Tibial nerve (tissue), 4 donors: Measurements from ENCODE around the gene POU1F1. TPM values are rescaled to one million over a fixed set of nuclear protein-coding genes. Genes with fewer than 3 reads are reported as not detected.

ENCODE experiments used
- DNase-seq, 2 donors: peaks; one replicate each; pipeline ENCODE4 v3.0.0-alpha.2; 2019; ENCODE audit warnings: low spot score in 2 of 2
- H3K27ac ChIP-seq, 4 donors: fragments of 200-600 bp; sonication (generic) in 3 of 4; one replicate each; pipeline ENCODE4 v1.5.1; 2017 to 2019; ENCODE audit warnings: mild to moderate bottlenecking in 1 of 4
- H3K27me3 ChIP-seq, 2 donors: fragments of 200-600 bp; sonication (generic) in 1 of 2; one replicate each; pipeline versions ENCODE4 v1.5.1 to v1.6.0; 2017 to 2019
- H3K36me3 ChIP-seq, 3 donors: fragments of 200-600 bp; sonication (generic); one replicate each; pipeline ENCODE4 v1.5.1; 2018 to 2019
- H3K4me1 ChIP-seq, 4 donors: fragments of 200-600 bp; sonication (generic) in 3 of 4; one replicate each; pipeline ENCODE4 v1.5.1; 2017 to 2019
- H3K4me3 ChIP-seq, 4 donors: fragments of 200-600 bp; sonication (generic) in 3 of 4; one replicate each; pipeline ENCODE4 v1.5.1; 2017 to 2019; ENCODE audit warnings: mild to moderate bottlenecking in 1 of 4, moderate library complexity in 1 of 4
- H3K9me3 ChIP-seq, 4 donors: fragments of 200-600 bp; sonication (generic) in 3 of 4; one replicate each; pipeline ENCODE4 v1.5.1; 2017 to 2019
- EP300 ChIP-seq, 2 donors: sonication (generic); formaldehyde crosslinking; IDR thresholded peaks; one replicate each; pipeline ENCODE4 v1.6.1; 2017; ENCODE audit warnings: antibody characterized with exemption in 2 of 2, mild to moderate bottlenecking in 1 of 2
- POLR2A ChIP-seq, 2 donors: fragments of 450-650 bp; IDR thresholded peaks; one replicate each; pipeline ENCODE4 v1.6.1; 2017; ENCODE audit warnings: antibody characterized with exemption in 2 of 2, mild to moderate bottlenecking in 2 of 2, moderate library complexity in 2 of 2
- WGBS, 2 donors: methylation state at CpG; one replicate each; pipeline ENCODE4 v1.1.5; 2018; 5-methylcytosine and 5-hydroxymethylcytosine counted together
- small RNA-seq: library from RNA; depleted of rRNA; stranded (forward); fragments of <200 nt; gene quantifications from one replicate; pipeline ENCODE3, GENCODE V24; 2016
- total RNA-seq, 4 donors: library from RNA; depleted of rRNA; stranded (reverse); fragments of >200 nt; gene quantifications; one replicate each; pipeline ENCODE4 v1.1.0, GENCODE V29; 2016
- TF ChIP-seq, protein P1 (sequence below), 5 experiments: fragments of 200-600 bp in 3 of 5; fragments of 450-650 bp in 2 of 5; sonication (generic) in 3 of 5; IDR thresholded peaks; one replicate each; pipeline ENCODE4 v1.5.1; 2016 to 2019; ENCODE audit warnings: antibody characterized with exemption in 5 of 5, mild to moderate bottlenecking in 3 of 5, moderate library complexity in 2 of 5

POU1F1 gene
- total RNA-seq, 4 donors from 2014 or later, result not detected

DNA sequence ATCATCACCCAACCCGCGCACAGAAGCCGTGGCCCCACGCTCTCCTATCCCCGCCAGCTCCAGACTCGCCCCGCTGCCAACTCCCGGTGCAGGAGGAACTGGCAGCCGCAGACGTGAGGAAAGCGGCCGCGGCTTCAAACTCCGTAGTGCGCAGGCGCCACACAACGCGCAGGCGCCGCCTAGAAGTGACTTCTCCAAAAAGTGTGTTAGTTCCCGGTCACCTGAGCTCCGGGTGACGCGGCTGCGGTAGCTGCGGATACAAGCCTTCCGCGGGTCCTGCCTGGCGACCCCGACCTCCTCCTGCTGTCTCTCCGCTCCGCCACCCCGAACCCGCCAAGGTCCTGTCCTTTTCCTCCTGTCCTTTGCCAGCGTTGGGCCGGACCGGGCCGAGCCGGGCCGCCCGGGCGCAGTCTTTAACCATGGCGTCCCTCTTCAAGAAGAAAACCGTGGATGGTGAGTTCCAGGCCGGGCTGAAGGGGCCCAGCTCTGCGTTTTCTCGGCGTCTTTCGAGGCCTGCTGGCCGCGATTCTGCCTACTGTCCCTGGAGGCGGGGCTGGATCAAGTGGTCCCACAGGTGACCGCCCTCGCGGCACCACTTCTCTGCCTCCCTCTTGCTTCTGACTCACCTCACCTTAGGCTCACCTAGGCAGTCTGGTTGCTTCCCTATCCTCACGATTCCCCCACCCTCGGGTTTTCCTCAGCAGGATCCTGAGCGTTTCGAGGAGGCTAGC lies 49.1 kb downstream of the POU1F1 start, which contains the start of gene CHMP2B:
Gene CHMP2B, plus strand, starts transcription at position 206 of the 731 bp plus-strand sequence. Its CDS starts 214 bp downstream, at position 420.
- Histone ChIP-seq H3K4me1 (peaks cover 0 to 44% (median 18%) of the 10 kb centered on the region in 4 donors), H3K27me3 (no peaks in the 10 kb centered on the region), H3K9me3 (no peaks in the 10 kb centered on the region), H3K36me3 (no peaks in the 10 kb centered on the region), H3K4me3 (peak within 1 kb of the TSS; percentile 67 to 100 (median 81)), H3K27ac (peak within 1 kb of the TSS; percentile 88 to 96 (median 92))
- TF ChIP-seq EP300 (IDR thresholded peaks at IDR 0.05), result peak; percentile 73 to 97
- TF ChIP-seq, protein P1, sequence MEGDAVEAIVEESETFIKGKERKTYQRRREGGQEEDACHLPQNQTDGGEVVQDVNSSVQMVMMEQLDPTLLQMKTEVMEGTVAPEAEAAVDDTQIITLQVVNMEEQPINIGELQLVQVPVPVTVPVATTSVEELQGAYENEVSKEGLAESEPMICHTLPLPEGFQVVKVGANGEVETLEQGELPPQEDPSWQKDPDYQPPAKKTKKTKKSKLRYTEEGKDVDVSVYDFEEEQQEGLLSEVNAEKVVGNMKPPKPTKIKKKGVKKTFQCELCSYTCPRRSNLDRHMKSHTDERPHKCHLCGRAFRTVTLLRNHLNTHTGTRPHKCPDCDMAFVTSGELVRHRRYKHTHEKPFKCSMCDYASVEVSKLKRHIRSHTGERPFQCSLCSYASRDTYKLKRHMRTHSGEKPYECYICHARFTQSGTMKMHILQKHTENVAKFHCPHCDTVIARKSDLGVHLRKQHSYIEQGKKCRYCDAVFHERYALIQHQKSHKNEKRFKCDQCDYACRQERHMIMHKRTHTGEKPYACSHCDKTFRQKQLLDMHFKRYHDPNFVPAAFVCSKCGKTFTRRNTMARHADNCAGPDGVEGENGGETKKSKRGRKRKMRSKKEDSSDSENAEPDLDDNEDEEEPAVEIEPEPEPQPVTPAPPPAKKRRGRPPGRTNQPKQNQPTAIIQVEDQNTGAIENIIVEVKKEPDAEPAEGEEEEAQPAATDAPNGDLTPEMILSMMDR (IDR thresholded peaks at IDR 0.05), result peak in 1 of 5 experiments; percentile 36
- peak; percentile 88 to 92 for TF ChIP-seq POLR2A (IDR thresholded peaks at IDR 0.05)
- 1% methylated on average over 45 to 54 of the region's 59 CpGs for WGBS, 2 donors
- peak; percentile 83 to 88 for DNase-seq

DNA sequence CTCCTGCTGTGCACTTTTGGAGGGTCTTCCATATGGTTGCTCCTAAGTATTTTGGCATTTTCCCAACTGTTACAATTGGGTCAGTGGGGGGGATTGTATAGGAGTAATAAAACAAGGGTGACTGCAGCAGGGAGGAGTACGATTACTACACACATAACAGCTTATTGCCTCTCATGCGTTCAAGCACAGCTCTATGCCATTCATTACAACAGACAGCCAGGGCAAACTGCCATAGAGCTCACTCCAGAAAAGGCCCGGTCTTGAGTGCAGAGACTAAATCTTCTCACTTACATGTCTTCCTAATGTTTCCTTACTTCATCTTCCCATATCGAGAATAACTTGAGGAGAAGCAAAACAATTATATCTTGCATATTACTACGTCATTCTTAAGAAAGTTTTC lies 50.7 kb downstream of the POU1F1 start:
- Histone ChIP-seq H3K27me3 (no peaks in the 10 kb centered on the region), H3K4me3 (no peak overlapping the region), H3K9me3 (no peaks in the 10 kb centered on the region), H3K4me1 (peaks cover 0 to 29% (median 18%) of the 10 kb centered on the region in 4 donors), H3K36me3 (no peaks in the 10 kb centered on the region), H3K27ac (no peak overlapping the region)
- 41 to 51% methylated on average over 5 of the region's 5 CpGs for WGBS, 2 donors
- peak in 1 of 2 donors; percentile 9 for DNase-seq
- TF ChIP-seq POLR2A (IDR thresholded peaks at IDR 0.05), result no peak
- TF ChIP-seq EP300 (IDR thresholded peaks at IDR 0.05), result no peak
- TF ChIP-seq, protein P1 (IDR thresholded peaks at IDR 0.05), result no peak

DNA sequence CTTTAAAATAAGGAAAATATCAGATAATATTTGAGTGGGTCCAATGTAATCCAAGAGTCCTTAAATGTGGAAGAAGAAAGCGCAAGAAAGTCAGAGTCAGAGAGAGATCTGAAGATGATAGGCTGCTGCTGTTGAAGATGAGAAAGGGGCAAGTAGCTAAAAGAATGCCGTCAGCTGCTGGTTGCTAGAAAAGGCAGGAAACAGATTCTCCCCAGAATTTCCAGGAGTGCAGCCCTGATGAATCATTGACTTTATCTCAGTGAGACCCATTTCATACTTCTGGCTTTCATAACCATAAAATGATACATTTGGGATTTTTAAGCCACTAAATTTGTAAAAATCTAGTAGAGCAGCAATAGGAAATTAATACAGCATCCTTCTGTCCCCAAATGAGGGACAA lies 56.8 kb downstream of the POU1F1 start:
- Histone ChIP-seq H3K4me3 (no peak overlapping the region), H3K27me3 (no peaks in the 10 kb centered on the region), H3K4me1 (no peaks in the 10 kb centered on the region), H3K27ac (no peak overlapping the region), H3K9me3 (no peaks in the 10 kb centered on the region), H3K36me3 (no peaks in the 10 kb centered on the region)
- 91 to 93% methylated on average over 2 of the region's 2 CpGs for WGBS, 2 donors
- no peak for DNase-seq
- TF ChIP-seq, protein P1 (IDR thresholded peaks at IDR 0.05), result no peak
- TF ChIP-seq EP300 (IDR thresholded peaks at IDR 0.05) (no peak), POLR2A (IDR thresholded peaks at IDR 0.05) (no peak)

DNA sequence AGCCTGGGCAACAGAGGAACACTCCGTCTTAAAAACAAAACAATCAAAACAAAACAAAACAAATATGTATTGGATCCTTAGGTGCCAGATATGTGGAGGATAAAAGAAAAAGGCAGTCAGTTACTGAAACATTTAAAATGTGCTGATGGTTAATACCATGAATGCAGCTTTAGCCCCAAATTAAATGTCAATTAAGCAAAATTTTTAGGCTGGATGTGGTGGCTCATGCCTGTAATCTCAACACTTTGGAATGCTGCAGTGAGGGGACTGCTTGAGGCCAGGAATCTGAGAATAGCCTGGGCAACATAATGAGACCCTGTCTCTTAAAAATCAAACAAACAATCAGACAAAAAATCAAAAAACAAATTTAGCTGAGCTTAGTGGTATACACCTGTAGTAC lies 57.8 kb downstream of the POU1F1 start:
- TF ChIP-seq EP300 (IDR thresholded peaks at IDR 0.05), result no peak
- no peak for TF ChIP-seq POLR2A (IDR thresholded peaks at IDR 0.05)
- TF ChIP-seq, protein P1 (IDR thresholded peaks at IDR 0.05), result no peak
- WGBS, 2 donors, result 70 to 78% methylated on average over 1 of the region's 1 CpG
- Histone ChIP-seq H3K9me3 (no peaks in the 10 kb centered on the region), H3K27ac (no peak overlapping the region), H3K4me1 (no peaks in the 10 kb centered on the region), H3K27me3 (no peaks in the 10 kb centered on the region), H3K36me3 (no peaks in the 10 kb centered on the region), H3K4me3 (no peak overlapping the region)
- no peak for DNase-seq

Small RNAs within 50 kb of the gene (small RNA-seq; reads per million reads assigned to genes)
- not detected for gene MIR4795

Other genes starting within 250 kb of the POU1F1 start
- 10 to 100 TPM; 27.3 to 35.2 (median 28.6) TPM for gene CHMP2B, start 49.3 kb downstream of the POU1F1 start, total RNA-seq